Nephron progenitor cell (in vitro differentiated cells): ENCODE data around the gene PLEKHB1.

ENCODE experiments used
- DNase-seq: peaks from one replicate; pipeline ENCODE4 v3.0.0; 2021
- H3K27ac Mint-ChIP-seq: 2 replicates; pipeline ENCODE4 v1.8.0; 2021; ENCODE audit warnings: mild to moderate bottlenecking, moderate library complexity, mixed read lengths
- H3K27me3 Mint-ChIP-seq: 2 replicates; pipeline ENCODE4 v1.8.0; 2021; ENCODE audit warnings: mild to moderate bottlenecking, low read depth, mixed read lengths; ENCODE audit not compliant: poor library complexity
- H3K36me3 Mint-ChIP-seq: 2 replicates; pipeline ENCODE4 v1.8.0; 2021; ENCODE audit warnings: low read depth, mixed read lengths
- H3K4me1 Mint-ChIP-seq: 2 replicates; pipeline ENCODE4 v1.8.0; 2021; ENCODE audit warnings: mixed read lengths
- H3K4me3 Mint-ChIP-seq: 2 replicates; pipeline ENCODE4 v1.8.0; 2021; ENCODE audit warnings: mild to moderate bottlenecking, moderate library complexity, mixed read lengths
- H3K9me3 Mint-ChIP-seq: 2 replicates; pipeline ENCODE4 v1.8.0; 2021; ENCODE audit warnings: mild to moderate bottlenecking, moderate library complexity, mixed read lengths
- CTCF ChIP-seq: fragments of 200-600 bp; sonication (generic); IDR thresholded peaks from 2 replicates; pipeline ENCODE4 v1.5.0; 2021; ENCODE audit warnings: antibody characterized with exemption

PLEKHB1 gene

DNA sequence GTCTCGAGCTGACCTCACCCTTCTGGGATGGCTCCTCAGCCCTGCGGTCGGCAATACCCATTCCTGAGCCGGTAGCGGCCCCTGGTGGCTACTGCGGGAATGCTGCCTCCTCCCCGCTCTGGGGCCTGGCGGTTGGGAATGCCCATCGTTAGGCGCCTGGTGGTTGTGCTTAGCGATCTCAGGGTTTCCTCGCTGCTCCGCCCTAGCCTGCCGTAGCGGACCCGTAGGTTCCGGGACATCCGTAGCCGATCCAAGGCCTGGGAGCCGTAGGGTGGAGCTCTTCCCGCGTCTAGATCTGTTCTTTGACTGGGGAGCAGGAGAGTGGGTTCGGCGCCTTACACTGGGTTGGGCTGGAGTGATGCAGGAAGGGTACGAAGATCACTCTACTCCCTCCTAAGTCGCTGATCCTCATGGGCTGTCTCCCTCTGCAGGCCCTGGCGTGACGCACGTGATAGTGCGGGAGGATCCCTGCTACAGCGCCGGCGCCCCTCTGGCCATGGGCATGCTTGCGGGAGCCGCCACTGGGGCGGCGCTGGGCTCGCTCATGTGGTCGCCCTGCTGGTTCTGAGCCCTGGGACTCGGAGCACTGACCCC, 14.8 kb downstream of the PLEKHB1 start:
- peak; percentile 98 for DNase-seq
- no peak overlapping the region for H3K27ac Mint-ChIP-seq
- no peaks in the 10 kb centered on the region for H3K9me3 Mint-ChIP-seq
- H3K4me1 Mint-ChIP-seq = peaks cover 32% of the 10 kb centered on the region
- no peaks in the 10 kb centered on the region for H3K36me3 Mint-ChIP-seq
- H3K27me3 Mint-ChIP-seq = peaks cover 7% of the 10 kb centered on the region
- H3K4me3 Mint-ChIP-seq = peak overlapping the region; percentile 77
- peak; percentile 95 for TF ChIP-seq CTCF

GRCh38 chr11:73662445-73663157, 16.2 kb downstream of the PLEKHB1 start:
- DNase-seq = no peak
- peaks cover 32% of the 10 kb centered on the region for H3K4me1 Mint-ChIP-seq
- H3K36me3 Mint-ChIP-seq = no peaks in the 10 kb centered on the region
- peaks cover 7% of the 10 kb centered on the region for H3K27me3 Mint-ChIP-seq
- TF ChIP-seq CTCF = no peak
- H3K9me3 Mint-ChIP-seq = no peaks in the 10 kb centered on the region
- H3K4me3 Mint-ChIP-seq = no peak overlapping the region
- H3K27ac Mint-ChIP-seq = no peak overlapping the region

DNA sequence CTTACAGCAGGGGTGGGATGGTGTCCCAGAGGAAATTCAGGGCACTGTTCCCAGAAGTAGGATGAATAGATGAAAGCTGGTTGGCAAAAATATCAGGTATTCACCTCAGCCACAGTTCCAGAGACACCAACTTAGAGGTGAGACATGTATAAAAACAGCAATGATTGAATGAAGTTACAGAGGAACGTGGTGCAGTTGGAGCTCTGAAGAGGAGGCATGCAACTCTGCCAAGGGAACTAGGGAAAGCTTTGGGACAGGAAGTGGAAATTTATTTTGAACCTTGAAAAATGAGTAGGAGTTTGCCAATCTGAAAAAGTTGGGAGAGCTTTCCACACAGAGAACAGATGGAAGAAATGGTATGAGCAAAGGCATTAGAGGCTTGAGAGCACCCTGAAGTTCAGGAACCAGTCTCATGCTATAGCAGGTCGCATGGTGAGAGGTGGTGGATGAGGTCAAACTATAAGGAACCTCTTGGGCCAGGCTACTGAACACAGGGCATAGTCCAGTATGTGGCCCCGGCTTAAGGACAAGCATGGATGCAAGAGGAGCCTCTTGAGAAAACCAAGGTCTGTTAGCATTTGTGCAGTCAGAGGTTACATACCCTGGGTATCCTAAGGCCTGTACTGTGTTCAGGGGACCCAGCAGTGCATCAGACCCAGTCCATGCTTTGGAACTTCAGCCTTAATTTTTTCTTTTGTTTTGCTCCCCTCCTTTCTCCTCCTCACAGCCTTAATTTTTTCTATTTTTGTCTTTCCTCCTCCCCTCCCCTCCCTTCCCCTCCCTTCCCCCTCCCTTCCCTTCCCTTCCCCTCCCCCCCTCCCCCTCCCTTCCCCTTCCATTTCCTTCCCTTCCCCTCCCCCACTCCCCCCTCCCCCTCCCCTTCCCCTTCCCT, 17.5 kb downstream of the PLEKHB1 start:
- H3K4me3 Mint-ChIP-seq = no peak overlapping the region
- DNase-seq = no peak
- H3K4me1 Mint-ChIP-seq = peaks cover 32% of the 10 kb centered on the region
- H3K27me3 Mint-ChIP-seq = peaks cover 7% of the 10 kb centered on the region
- H3K27ac Mint-ChIP-seq = no peak overlapping the region
- no peaks in the 10 kb centered on the region for H3K9me3 Mint-ChIP-seq
- no peaks in the 10 kb centered on the region for H3K36me3 Mint-ChIP-seq
- TF ChIP-seq CTCF = no peak

GRCh38 chr11:73664877-73665276, 18.5 kb downstream of the PLEKHB1 start:
- peaks cover 7% of the 10 kb centered on the region for H3K27me3 Mint-ChIP-seq
- no peak for DNase-seq
- no peak for TF ChIP-seq CTCF
- no peak overlapping the region for H3K4me3 Mint-ChIP-seq
- no peaks in the 10 kb centered on the region for H3K9me3 Mint-ChIP-seq
- H3K4me1 Mint-ChIP-seq = peaks cover 32% of the 10 kb centered on the region
- peak overlapping the region; percentile 67 for H3K27ac Mint-ChIP-seq
- no peaks in the 10 kb centered on the region for H3K36me3 Mint-ChIP-seq

GRCh38 chr11:73667891-73668290, 21.5 kb downstream of the PLEKHB1 start:
- DNase-seq = no peak
- Mint-ChIP-seq H3K9me3 (no peaks in the 10 kb centered on the region), H3K4me3 (no peak overlapping the region), H3K4me1 (peaks cover 25% of the 10 kb centered on the region), H3K36me3 (peaks cover 5% of the 10 kb centered on the region), H3K27ac (no peak overlapping the region), H3K27me3 (no peaks in the 10 kb centered on the region)
- TF ChIP-seq CTCF = no peak
